ENCODE data around the gene PLAAT3.
"Not testable (repeated sequence)": the region's sequence is repeated elsewhere in the genome, so short reads cannot be mapped to it uniquely, and the experiment has no call there.

The PLAAT3 gene

DNA sequence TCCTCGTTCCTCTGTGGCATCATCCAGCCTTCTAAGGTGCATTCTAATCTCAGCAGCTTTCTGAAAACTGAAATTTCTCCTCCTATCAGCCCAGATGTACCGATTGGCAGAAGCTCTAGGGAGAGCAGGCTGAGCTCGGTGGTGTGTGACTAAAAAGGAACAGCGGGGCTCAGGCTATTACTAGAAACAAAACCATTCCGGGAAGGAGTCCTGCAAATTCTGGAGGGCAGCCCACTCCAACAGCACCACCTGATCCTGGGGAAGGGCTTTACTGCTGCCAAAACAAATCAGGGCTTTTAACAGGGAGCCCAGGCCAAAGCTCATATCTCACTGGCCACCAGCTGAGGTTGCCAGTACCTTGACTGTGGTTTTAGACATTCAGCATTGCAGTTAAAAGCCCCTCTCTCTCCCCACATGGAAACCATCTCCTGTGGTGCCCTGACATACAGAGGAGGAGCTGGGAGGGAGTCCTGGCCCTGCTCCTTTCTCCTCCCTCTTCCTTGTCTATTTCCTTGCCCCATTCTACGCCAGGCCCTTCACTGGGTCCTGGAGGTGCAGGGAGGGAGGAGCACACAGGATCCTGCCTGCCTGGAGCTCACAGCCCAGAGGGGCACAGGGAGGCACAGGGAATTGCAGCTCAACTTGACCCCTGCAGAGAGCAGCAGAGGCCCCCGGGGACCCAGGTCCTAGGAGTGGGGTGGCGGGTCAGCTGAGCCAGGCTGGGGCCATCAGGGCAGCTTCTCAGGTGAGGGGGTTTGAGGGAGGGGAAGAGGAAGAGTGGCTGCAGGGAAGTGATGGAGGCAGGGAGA, 76.7 kb downstream of the PLAAT3 start:
- DNase-seq (ENCODE audit: low spot score): no peak

DNA sequence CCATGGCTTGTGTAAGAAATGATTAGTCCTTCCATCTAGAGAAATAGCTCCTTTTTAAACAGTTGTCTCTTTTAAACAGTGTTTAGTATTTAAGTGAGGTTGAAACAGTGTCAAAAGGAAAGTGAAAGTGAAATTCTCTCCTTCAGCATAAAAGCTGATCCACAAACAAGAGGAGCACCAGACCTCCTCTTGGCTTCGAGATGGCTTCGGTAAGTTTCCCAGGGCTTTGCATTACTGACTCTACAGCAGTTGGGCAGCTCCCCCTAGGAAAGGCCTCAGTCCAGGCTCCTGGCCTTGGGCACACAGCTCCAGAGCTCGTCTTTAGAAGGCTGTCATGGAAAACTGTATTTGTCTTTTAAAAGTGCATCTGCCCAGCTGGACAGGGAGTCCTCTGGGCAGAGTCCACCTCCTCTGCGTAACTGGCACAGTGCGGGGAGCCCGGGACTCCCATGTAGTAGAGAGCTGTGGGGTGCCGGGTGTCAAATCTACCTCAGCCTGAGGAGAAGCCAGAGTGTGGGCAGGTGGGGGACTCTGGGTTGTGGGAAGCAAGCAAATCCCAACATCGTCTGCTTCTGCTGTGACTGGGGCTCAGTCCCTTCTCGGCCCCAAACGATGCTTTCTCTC, 77.5 kb downstream of the PLAAT3 start, which contains the start of gene PLAAT4:
TSS of gene PLAAT4 (plus strand) at position 140 of the 624 bp plus-strand sequence. CDS start at position 201, 61 bp downstream.
- no peak for DNase-seq (ENCODE audit: low spot score)

DNA sequence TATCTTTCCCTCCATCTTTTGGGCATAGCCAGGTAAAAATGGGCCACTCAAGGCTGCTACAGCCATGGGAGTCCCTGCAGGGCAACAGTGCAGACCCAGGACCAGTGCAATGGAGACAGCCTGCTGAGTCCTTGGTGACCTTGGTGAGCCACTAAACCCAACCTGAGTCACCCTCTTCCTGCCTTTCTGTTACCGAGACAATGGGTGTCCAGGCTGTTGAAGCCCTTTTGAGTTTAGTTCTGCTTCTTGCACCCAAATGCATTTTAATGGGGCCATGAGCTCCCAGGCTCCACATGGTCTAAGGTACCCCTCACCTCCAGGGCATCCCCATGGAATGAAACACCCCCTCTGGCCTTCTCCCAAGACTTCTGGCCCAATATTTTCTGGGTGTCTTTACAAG, 78.5 kb downstream of the PLAAT3 start:
- DNase-seq (ENCODE audit: low spot score): no peak

DNA sequence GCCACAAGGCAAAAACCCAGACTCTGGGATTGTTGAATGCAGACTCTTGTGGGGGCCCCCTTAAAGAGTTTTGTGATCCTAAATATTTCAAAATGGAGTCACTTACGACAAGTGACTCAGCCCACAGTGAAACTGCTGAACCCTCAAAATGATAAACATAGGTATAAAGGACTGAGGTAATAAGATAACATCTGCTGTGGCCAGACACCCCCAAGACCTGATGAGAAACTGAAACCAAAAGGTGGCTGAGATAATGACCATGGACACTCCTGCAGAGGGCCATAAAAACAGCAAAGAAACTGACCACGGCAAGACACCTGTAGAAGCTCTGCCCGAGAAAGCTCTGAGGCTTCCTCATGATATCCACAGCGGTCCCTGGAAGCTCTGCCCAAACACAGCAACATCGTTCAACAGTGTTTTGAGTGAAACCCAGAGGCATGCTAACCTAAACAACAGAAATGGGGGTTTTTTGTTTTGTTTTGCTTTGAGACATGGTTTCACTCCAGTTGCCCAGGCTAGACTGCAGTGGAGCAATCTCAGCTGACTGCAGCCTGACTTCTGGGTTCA, 79.3 kb downstream of the PLAAT3 start:
- no peak for DNase-seq (ENCODE audit: low spot score)

DNA sequence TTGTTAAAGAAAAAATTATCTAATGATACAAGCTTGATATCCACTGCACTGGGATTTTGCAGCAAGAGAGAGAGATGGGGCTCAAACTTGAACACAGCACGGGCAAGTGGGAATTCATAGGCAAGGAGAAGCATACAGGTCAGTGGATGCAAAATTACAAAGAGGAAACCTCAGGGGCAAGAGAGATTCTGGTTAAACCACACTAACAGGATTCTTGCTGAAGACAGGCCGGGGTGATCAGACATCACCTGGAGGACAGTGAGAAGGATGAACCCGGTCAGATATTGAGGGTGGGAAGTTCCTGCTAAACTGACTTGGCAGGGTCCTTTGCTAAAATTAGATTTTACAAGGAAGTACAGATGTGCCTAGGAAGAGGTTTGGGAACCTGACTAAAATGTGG, 80.2 kb downstream of the PLAAT3 start:
- DNase-seq (ENCODE audit: low spot score): no peak

DNA sequence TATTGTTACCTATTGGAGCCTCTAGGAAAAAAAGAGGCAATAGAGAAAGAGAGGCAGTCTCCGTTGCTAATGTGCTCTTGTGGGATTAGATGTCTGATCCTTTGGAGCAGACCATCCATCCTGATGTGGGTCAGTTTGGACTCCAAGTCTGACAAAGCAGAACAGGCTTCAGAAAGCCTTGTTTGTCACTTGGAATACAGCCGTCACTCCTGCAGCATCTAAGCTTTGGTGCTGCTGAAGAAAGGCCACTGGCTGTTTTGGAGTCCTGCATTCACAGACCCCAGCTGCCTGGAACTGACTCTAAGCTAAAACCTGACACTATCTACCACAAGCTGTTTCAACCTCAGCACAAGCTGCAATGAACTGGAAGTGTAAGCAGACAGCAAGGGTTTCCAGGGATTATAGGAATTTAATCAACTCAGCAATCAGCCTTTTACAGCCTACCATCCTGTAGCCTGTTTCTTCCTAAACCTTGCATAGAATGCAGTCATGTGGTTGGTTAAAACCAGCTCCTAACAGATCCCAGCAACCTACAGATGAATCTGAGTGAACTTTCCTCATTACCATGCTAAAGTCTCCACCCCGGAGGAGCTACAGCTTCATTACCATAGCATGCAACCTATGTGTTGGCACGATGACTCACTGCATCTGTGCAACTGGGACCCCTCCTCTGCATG, 81.3 kb downstream of the PLAAT3 start:
- DNase-seq (ENCODE audit: low spot score): no peak

DNA sequence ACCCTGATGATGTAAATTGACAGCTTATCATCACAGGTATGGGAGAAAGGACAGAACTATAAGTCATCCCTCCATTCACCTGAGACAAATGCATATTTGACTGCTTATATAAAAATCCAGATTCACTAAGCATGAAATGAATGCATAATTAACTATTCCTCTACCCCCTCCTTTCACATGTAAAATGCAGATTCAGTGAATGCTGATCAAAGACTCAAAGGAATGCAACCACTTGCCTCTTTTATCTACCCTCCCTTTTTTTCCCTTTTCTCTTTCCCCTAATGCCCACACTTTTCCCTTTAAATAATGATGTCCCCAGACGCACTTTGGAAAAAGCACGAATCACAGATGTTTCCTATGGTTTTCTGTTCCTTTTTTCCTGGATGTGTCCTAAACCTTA, 82.1 kb downstream of the PLAAT3 start:
- DNase-seq (ENCODE audit: low spot score): no peak

DNA sequence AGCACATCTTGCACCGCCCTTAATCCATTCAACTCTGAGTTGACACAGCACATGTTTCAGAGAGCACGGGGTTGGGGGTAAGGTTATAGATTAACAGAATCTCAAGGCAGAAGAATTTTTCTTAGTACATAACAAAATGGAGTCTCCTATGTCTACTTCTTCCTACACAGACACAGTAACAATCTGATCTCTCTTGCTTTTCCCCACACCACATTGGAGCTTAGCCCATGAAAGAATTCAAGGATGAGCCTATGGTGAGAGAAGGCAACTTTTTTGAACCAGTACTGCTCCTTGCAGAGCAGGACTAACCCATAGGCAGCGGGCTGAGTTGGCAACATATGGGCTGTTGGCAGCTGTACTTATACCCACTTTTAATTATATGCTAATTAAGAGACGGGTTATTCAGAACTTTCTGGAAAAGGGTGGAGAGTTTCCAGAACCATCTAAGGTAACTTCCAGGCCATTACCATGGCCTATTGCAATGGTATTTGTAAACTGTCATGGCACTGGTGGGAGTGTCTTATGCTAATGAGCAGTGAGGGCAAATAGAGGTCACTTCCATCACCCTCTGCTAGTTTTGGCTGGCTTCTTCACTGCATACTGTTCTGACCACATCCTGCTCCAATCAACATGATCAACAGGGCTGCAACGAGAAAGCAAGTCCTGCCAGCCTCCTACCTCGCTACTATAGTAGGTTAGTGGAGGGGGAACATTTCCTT, 83.0 kb downstream of the PLAAT3 start:
- not testable (repeated sequence) for DNase-seq (ENCODE audit: low spot score)

DNA sequence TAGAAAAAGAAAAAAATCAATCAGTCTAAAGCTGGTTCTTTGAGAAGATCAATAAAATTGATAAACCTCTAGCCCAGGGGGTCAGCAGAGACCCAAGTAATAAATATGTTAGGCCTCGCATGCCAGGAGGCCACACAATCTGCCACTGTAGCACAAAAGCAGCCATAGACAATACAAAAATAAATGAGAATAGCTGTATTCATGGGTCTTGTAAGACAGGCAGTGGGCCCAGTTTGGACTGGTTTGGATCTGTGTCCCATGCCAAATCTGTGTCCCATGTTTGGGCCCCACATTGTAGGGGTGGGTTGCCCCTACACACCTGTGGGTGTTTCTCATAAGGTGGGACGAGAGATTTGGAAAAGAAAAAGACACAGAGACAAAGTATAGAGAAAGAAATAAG, 84.2 kb downstream of the PLAAT3 start:
- no peak for DNase-seq (ENCODE audit: low spot score)

DNA sequence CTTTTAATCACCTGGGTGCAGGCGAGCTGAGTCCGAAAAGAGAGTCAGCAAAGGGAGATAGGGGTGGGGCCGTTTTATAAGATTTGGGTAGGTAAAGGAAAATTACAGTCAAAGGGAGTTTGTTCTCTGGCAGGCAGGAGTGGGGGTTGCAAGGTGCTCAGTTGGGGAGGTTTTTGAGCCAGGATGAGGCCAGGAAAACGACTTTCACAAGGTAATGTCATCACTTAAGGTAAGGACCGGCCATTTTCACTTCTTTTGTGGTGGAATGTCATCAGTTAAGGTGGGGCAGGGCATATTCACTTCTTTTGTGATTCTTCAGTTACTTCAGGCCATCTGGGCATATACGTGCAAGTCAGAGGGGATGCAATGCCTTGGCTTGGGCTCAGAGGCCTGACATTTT, 84.9 kb downstream of the PLAAT3 start:
- not testable (repeated sequence) for DNase-seq (ENCODE audit: low spot score)

DNA sequence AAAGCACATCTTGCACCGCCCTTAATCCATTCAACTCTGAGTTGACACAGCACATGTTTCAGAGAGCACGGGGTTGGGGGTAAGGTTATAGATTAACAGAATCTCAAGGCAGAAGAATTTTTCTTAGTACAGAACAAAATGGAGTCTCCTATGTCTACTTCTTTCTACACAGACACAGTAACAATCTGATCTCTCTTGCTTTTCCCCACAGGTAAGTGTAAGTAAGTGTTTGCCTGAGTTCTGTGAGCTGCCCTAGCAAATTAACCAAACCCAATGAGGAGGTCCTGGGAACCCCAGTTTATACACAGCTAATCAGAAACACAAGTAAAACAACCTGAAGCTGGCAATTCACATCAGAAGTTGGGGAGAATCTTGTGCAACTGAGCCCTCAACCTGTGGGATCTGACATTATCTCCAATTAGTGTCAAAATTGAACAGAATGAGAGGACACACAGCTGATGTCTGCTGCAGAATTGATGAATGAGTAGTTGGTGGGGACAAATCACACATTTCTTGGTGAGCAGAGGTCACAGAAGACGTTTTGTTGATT, 85.4 kb downstream of the PLAAT3 start:
- not testable (repeated sequence) for DNase-seq (ENCODE audit: low spot score)

DNA sequence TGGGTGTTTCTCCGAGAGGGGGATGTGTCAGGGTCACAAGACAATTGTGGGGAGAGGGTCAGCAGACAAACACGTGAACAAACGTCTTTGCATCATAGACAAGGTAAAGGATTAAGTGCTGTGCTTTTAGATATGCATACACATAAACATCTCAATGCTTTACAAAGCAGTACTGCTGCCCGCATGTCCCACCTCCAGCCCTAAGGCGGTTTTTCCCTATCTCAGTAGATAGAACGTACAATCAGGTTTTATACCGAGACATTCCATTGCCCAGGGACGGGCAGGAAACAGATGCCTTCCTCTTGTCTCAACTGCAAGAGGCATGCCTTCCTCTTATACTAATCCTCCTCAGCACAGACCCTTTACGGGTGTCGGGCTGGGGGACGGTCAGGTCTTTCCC, 86.1 kb downstream of the PLAAT3 start:
- not testable (repeated sequence) for DNase-seq (ENCODE audit: low spot score)

DNA sequence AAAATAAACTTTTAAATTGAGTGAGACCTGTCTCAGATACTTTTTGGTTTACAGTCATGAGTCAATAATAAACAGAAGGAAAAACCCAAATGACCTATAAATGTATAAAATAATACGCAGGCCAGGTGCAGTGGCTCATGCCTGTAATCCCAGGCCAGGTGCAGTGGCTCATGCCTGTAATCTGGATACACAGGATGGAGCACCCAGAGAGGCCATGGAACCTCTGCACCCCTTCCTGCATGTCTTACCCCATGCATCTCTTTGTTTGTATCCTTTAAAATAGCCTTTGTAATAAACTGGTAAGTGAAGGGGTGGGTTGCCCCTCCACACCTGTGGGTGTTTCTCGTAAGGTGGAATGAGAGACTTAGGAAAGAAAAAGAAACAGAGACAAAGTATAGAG, 86.6 kb downstream of the PLAAT3 start:
- DNase-seq (ENCODE audit: low spot score): no peak
